HG03460 (cell line): ENCODE data around the gene ACSL4.
"Not testable (repeated sequence)": the region's sequence is repeated elsewhere in the genome, so short reads cannot be mapped to it uniquely, and the experiment has no call there.

Experiments used
- ATAC-seq: cut with Tn5 transposase; IDR thresholded peaks from one replicate; pipeline ENCODE4 v1.9.1; 2021; ENCODE audit not compliant: unreplicated experiment

Gene ACSL4

DNA sequence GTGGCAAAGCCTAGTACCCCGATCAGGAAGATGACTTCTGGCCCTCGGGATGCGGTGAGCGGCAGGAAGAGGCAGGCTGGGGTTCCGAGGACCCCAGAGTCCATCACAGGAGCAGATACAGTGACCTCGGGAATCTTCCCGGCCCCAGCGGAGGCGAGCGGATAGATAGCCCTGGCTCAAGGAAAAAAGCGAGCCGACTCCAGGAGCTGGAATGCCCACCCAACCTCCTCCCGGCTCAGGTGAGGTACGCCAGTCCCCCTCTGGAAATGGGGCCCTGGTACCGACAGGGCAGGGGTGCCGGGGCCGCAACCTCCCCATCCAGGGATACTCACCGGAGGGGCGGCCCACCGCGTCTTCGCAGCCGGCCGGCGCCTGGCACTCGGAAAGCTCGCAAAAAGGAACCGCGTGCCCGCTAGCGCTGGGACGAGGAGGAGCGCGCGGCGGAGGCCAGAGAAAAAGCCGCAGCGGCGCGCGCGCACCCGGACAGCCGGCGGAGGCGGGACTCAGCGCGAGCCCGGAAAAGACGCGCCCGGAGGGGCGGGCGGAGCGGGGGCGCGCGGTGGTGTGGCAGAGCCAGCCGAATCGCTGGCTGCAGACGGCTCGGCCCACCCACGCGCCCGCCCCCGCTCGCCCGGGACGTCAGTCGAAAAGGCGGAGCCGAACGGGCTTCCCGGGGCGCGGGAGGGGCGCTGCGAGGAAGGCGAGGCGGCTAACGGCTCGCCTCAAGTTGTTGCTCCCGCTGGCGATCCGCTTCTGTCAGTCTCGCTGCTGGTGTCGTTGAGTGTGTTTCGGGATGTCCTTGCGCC, at the start of gene ACSL4:
ACSL4 (minus strand) TSS at position 451 of the 806 bp plus-strand sequence. CDS start 49,894 bp downstream, outside the sequence.
- peak; percentile 87 for ATAC-seq

DNA sequence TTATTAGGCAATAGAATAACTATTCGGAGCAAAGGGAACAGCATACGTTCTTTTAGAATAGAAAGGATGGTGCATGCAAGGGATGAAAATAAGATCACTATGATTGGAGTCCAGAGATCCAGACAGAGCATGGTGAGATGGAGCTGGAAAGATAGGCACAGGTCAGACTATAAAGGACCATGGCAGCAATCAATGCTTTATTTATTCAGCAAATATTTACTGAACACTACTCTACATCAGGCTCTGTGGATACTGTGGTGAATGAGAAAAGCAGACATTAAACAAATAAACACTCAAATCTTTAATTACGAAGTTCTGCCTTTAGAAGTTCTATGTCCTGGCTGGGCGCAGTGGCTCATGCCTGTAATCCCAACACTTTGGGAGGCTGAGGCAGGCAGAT, 44.7 kb upstream of the ACSL4 start:
- ATAC-seq, result no peak

DNA sequence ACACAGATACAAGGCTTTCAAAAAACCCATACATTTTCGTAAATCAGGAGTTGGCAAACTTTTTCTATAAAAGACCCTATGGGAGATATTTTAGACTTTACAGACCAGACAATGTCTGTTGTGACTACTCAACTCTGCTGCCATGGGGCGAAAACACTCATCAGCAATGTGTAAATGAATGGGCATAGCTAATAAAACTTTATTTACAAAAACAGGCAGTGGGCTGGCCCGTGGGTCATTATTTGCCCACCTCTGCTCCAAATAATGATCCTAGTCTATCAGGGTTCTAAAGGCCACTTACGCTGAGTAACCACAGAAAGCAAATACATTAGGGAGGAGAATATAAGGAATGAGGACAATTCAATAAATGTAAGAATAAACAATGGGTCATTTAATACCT, 43.9 kb upstream of the ACSL4 start:
- ATAC-seq, result no peak

DNA sequence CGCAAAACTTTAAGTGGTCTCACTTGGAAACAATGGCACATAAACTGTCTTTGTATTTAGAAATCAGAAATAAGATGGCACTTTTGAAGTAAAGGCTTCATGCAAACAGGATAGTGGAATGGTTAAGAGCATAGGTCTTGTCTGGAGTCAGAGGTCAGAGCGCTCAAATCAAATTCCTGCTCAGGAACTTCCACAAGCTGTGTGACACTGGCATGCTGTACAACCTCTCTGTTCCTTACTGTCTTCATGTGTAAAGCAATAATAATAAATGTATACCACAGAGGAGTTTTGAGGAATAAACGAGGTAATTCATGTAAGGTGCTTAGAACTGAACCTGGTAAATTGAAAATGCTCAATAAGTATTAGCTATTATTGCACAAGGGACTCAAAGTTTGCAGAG, 43.4 kb upstream of the ACSL4 start:
- no peak for ATAC-seq

GRCh38 chrX:109775386-109775785, 42.3 kb upstream of the ACSL4 start:
- ATAC-seq, result no peak

- ATAC-seq, result peak; percentile 98
These were observed 41.6 kb upstream of the ACSL4 start for GRCh38 chrX:109774706-109775105.

- no peak for ATAC-seq
These were observed 41.1 kb upstream of the ACSL4 start for GRCh38 chrX:109774136-109774535.

- ATAC-seq, result no peak
These were observed 40.3 kb upstream of the ACSL4 start for GRCh38 chrX:109773374-109773773.

DNA sequence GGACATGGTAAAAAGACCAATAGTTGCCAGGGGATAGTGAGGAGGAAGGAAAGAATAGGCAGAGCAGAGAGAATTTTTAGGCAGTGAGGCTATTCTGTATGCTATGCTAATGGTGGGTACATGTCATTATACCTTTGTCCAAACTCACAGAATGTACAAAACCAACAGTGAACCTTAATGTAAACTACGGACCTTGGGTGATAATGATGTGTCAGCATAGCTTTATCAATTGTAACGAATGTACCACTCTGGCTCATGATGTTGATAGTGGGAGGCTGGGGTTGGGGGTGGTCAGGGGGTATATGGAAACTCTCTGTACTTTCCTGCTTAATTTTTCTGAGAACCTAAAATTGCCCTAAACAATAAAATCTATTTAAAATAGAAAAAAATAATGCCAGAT, 37.7 kb upstream of the ACSL4 start:
- ATAC-seq, result no peak

DNA sequence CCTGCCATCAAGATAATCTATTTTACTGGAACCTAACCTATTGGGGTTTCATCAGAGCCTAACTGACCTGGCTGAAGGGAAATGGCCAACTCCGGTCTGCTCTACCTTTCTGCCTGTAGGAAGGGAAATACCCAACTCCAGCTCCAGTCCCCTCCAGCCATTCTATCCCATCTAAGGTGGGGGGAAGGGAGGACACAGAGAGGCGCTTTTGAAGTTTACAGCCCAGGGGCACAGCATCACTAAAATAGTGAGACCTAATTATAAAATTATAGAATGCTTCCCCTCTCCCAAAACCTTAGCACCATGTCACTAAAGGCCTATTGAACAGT, 27.8 kb upstream of the ACSL4 start:
- no peak for ATAC-seq

DNA sequence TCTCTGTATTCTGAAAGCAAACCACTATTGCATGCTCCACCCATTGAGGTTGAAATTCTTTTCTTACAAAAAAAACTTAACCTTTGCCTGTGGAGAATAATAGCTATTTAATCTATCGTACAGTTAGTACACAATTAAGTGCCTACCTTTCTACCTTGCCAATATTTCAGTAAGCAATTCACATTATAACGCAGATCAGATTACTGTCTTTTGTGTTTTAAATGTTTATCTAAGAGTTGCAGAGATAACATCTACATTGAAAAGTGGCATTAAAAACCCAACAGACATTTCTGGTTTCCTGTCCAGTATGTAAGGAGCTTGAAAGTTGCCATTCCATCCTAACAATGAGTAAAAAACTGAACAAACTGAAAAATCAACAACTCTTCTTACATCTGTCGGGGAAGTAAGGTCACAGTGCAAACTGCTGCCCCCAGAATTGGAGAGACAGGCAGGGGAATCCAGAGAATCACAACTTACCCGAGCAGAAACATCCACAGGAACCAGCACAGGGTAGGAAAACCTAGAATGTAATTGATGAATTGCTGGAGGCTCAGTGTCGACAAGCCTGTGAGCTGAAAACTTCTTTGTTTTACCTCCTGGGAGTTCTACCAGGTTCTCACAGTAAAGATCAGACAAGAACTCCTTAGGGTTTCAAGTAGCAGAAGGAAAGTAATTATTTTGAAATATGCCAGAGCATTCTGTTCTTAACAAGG, 27.3 kb upstream of the ACSL4 start:
- no peak for ATAC-seq

DNA sequence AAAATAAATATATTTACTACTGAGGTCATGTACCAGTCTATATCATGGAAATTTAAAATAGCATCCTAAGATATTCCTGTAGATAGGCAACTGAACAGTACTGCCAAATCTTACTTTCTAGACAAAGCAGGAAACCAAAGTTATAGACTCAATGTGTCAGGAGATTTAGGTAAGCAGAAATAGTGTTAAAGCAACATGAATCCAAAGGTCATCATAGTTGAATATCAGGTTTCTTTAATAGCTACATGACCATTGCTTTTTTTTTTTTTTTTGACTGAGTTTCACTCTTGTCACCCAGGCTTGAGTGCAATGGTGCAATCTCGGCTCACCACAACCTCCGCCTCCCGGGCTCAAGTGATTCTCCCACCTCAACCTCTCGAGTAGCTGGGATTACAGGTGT, 20.2 kb upstream of the ACSL4 start:
- no peak for ATAC-seq

DNA sequence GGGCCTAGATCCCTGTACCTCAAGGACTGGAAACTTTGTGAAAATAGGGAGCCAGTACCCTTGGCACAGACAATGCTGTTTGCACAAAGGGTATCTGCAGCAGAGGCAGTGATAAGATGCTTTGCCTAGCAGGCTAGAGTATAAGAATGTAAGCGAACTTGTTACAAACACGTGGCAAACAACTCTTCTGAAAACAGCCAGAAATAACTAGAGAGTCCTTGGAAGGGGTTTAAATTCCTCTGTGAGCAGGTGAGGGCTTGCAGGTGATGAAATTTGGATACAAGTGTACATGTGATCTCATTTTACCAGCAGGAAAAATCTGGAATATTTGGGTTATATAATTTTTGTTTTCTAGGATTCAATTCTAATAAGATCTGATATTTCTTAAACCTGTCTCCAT, 18.6 kb upstream of the ACSL4 start:
- ATAC-seq, result no peak

DNA sequence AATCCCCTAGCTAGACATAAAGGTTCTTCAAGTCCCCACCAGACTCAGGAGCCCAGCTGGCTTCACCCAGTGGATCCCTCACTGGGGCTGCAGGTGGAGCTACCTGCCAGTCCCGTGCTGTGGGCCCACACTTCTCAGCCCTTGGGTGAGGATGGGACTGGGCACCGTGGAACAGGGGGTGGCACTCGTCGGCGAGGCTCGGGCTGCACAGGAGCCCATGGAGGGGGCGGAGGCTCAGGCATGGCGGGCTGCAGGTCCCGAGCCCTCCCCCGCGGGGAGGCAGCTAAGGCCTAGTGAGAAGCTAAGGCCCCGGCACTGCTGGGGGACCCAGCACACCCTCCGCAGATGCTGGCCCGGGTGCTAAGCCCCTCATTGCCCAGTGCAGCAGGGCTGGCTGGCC, 16.1 kb upstream of the ACSL4 start:
- ATAC-seq, result no peak

DNA sequence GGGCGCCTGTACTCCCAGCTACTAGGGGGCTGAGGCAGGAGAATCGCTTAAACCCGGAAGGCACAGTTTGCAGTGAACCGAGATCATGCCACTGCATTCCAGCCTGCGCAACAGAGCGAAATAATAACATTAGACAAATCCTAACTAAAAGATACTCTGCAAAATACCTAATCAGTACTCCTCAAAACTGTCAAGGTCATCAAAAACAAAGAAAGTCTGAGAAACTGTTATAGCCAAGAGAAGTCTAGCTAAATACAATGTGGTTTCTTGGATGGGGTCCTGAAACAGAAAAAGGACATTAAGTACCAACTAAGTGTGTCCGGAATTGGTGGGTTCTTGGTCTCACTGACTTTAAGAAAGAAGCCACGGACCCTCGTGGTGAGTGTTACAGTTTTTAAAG, 14.6 kb upstream of the ACSL4 start:
- no peak for ATAC-seq

- no peak for ATAC-seq
These were observed 9.7 kb upstream of the ACSL4 start for GRCh38 chrX:109742722-109743121.

DNA sequence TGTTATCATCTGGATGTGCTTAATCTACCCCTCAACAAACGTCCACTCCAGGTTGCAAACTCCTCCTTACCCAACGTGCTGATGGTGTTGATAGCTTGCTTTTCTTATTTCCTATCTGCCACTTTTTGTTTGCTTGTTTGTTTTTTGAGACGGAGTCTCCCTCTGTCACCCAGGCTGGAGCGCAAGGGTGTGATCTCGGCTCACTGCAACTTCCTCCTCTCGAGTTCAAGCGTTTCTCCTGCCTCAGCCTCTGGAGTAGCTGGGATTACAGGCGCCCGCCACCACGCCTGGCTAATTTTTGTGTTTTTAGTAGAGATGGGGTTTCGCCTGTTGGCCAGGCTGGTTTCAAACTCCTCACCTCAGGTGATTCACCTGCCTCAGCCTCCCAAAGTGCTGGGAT, 7.8 kb upstream of the ACSL4 start:
- ATAC-seq, result not testable (repeated sequence)

GRCh38 chrX:109740433-109740809, 7.4 kb upstream of the ACSL4 start:
- no peak for ATAC-seq

DNA sequence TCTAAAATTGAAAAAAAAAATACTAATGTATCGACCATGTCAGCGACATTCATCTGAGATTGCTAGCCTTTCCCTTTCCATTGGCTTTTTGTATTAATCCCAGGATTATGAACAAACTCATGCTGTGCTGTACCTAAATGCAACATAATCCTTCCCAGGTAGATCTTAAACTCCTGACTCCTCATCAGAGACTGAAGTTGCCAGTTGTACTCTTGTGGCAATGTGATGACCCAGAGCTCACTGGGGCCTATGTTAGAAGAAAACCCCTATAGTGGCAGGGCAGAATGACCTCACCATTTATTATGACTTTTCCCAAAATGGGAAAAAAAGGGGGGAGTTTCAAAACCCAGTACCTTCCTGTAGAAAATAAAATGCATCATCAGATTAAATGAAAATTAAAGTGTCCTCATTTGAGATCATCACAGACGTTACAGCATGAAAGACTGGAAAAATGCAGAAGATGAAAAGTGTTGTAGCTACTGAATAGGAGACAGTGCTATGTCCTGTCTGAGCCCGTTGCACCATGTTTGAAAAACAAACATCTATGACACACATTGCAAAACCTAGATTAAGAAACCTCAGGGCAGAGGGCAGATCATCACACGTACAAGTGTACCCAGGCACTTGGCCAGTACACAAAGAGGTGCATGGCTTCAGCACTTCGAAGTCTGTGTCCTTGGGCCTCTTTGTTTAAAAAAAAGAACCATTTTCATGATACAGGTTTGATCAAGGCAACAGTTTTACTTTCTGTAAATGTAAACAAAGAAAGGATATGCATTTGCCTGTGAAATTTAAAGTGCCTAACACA, 6.8 kb upstream of the ACSL4 start:
- no peak for ATAC-seq

- ATAC-seq, result no peak
These were observed 2.2 kb upstream of the ACSL4 start for GRCh38 chrX:109735202-109735744.

DNA sequence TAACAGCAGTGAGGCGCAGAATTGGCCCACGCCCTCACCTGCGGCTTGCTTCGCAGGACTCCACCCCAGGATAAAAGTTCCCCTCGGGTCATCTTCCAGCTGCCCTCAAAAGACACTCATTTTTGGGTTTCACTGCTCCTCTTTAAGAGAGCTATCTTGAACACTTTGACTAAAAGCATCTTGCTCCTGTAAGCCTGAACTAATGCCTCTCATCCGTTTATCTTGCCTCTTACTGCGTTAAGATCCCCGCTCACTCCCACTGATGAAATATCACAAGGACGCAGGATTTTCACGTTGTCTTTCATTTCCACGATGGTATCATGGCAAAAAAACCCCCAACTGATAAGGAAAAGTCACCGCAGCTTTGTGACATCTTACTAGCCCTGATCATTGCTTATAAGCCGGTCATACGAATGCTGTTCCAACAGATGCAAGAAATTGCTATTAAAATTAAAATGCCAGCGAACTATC, 591 bp upstream of the ACSL4 start:
- no peak for ATAC-seq
